Parathyroid adenoma (tissue), 2 donors: ENCODE measurements around the gene SHC1.

Source experiments
- H2AFZ ChIP-seq: fragments of 300-600 bp; sonication (generic); one replicate; pipeline ENCODE4 v1.7.0; 2017; ENCODE audit warnings: antibody characterized with exemption, mild to moderate bottlenecking
- H3K27ac ChIP-seq: fragments of 300-600 bp; sonication (generic); one replicate; pipeline ENCODE4 v1.7.0; 2017
- H3K27me3 ChIP-seq: fragments of 300-600 bp; sonication (generic); one replicate; pipeline ENCODE4 v1.7.0; 2017; ENCODE audit warnings: low read length; ENCODE audit not compliant: control insufficient read depth, insufficient read depth
- H3K36me3 ChIP-seq: fragments of 300-600 bp; sonication (generic); one replicate; pipeline ENCODE4 v1.7.0; 2017; ENCODE audit warnings: low read length; ENCODE audit not compliant: control insufficient read depth, insufficient read depth
- H3K4me1 ChIP-seq: fragments of 300-600 bp; sonication (generic); one replicate; pipeline ENCODE4 v1.7.0; 2017; ENCODE audit warnings: control low read depth
- H3K4me2 ChIP-seq: fragments of 300-600 bp; sonication (generic); one replicate; pipeline ENCODE4 v1.7.0; 2017; ENCODE audit warnings: low read length
- H3K4me3 ChIP-seq: fragments of 300-600 bp; sonication (generic); one replicate; pipeline ENCODE4 v1.7.0; 2017; ENCODE audit warnings: low read depth, low read length
- H3K79me2 ChIP-seq: fragments of 300-600 bp; sonication (generic); one replicate; pipeline ENCODE4 v1.7.0; 2017; ENCODE audit warnings: control low read depth
- H3K9ac ChIP-seq: fragments of 300-600 bp; sonication (generic); one replicate; pipeline ENCODE4 v1.7.0; 2017; ENCODE audit warnings: mild to moderate bottlenecking
- H3K9me3 ChIP-seq: fragments of 300-600 bp; sonication (generic); one replicate; pipeline ENCODE4 v1.7.0; 2017; ENCODE audit warnings: low read length; ENCODE audit not compliant: control insufficient read depth
- TF ChIP-seq, protein P1 (sequence below): fragments of 300-600 bp; sonication (generic); IDR thresholded peaks from one replicate; pipeline ENCODE4 v1.7.0; 2017; ENCODE audit warnings: antibody characterized with exemption, mild to moderate bottlenecking
- donor health status: primary hyperparathyroidism.

SHC1 gene

DNA sequence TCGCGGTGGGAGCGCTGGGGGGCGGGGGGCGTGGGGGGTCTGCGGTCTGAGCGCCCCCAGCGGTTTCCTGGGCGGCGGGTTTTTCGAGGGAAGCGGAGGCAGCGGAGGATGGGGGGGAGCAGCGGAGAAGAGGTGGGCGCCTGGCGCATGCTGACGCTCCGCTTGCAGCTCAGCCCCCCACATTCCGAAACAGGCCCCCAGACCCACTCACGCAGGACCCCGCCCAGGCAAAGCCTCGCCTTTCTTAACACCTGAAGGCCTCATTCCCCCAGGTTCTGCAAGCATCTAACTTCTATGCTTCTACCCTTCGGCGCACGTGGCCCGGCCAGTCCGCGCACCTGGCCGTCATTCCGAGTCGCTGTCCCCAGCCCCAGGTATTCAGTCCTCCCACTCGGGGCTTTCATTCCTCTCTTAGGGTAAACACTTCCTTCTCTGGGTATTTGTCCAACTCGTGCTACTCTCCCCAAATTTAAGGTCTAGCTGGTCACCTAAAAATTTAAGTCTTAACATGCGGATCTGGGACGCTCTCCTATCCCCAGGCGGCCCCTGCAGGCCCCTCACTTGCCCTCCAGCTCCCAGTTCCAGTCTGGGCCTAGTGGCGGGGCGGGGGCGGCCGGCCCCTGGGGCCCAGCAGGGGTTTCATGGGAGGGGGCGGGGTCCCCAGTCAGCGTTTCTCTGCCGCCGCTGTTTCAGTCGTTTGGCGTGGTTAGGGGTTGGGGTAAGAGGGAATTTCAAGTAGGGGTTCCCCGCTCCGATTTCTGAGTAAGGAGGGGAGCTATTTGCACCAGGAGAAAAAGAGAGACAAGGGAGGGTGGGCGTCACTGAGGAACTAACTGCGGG, 29.2 kb upstream of the SHC1 start:
- TF ChIP-seq, protein P1, sequence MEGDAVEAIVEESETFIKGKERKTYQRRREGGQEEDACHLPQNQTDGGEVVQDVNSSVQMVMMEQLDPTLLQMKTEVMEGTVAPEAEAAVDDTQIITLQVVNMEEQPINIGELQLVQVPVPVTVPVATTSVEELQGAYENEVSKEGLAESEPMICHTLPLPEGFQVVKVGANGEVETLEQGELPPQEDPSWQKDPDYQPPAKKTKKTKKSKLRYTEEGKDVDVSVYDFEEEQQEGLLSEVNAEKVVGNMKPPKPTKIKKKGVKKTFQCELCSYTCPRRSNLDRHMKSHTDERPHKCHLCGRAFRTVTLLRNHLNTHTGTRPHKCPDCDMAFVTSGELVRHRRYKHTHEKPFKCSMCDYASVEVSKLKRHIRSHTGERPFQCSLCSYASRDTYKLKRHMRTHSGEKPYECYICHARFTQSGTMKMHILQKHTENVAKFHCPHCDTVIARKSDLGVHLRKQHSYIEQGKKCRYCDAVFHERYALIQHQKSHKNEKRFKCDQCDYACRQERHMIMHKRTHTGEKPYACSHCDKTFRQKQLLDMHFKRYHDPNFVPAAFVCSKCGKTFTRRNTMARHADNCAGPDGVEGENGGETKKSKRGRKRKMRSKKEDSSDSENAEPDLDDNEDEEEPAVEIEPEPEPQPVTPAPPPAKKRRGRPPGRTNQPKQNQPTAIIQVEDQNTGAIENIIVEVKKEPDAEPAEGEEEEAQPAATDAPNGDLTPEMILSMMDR, result no peak

DNA sequence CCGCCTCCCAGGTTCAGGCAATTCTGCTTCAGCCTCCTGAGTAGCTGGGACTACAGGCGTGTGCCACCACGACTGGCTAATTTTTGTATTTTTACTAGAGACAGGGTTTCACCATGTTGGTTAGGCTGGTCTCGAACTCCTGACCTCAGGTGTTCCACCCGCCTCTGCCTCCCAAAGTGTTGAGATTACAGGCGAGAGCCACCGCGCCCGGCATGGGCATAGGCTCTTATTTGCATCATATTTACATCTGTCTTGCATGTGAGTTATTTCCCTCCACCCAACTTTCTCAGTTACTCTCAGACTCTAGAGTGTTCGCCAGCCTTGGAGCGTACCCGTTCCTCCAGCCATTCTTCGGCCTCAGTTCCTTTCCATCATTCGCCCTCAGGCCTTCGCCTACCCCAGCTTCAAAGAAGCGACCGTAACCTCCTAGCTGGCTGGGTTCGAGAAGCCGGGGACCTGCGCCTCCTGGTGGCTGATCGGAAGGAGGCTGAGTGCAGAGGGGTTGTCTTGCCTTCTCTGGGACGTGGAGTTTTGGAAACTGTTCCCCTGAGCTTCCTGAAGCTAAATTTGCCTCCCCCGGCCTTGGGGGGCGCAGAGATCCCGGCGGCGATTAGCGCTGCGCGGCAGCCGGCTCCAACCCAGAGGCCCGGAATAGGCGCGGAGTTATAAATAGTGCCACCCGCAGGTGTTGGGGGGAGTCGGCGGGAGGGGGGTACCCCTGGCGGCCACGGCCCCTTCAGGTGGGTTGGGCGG, 28.4 kb upstream of the SHC1 start:
- Histone ChIP-seq H3K36me3 (no peaks in the 10 kb centered on the region), H3K27me3 (no peaks in the 10 kb centered on the region), H3K4me3 (peak overlapping the region; percentile 60), H3K9me3 (no peaks in the 10 kb centered on the region), H3K79me2 (no peaks in the 10 kb centered on the region), H3K27ac (no peak overlapping the region), H3K9ac (no peak overlapping the region), H3K4me2 (peak overlapping the region; percentile 25), H2AFZ (peak overlapping the region; percentile 64), H3K4me1 (no peaks in the 10 kb centered on the region)
- TF ChIP-seq, protein P1, result peak; percentile 66

More for the DNA sequence above, 29.2 kb upstream of the SHC1 start:
- peak overlapping the region; percentile 60 for H3K4me3 ChIP-seq
- H3K9ac ChIP-seq, result no peak overlapping the region
- H3K9me3 ChIP-seq, result no peaks in the 10 kb centered on the region
- peak overlapping the region; percentile 78 for H3K4me2 ChIP-seq
- H3K27me3 ChIP-seq, result no peaks in the 10 kb centered on the region
- peak overlapping the region; percentile 15 for H2AFZ ChIP-seq
- H3K4me1 ChIP-seq, result peaks cover 3% of the 10 kb centered on the region
- peaks cover 2% of the 10 kb centered on the region for H3K79me2 ChIP-seq
- H3K27ac ChIP-seq, result peak overlapping the region; percentile 94
- no peaks in the 10 kb centered on the region for H3K36me3 ChIP-seq

DNA sequence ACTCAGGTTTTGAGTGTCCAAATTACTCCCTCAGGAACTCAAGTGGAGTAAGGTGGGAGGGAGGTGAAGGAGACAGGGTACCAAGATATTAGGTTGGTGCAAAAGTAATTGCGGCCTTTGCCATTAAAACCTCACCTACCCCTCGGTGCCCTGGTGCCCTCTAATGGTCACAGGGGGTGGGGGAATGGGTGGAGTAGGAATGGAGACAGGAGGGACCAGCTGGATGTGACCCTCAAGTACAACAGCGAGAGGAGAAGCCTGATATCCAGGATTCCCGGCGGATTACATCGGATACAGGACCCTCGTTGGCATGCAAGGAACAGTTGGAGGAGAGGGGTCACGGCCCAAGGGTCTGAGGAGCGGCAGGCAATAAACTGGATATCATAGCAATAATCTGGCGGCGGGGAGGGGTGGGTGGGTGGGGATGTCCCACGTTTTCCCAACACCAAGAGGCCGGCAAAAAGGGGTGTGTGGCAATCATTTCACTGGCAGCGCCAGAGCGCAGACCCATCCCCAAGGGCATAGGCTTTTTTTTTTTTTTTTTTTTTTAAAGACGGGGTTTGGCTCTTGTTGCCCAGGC, 27.7 kb upstream of the SHC1 start:
- no peaks in the 10 kb centered on the region for H3K4me1 ChIP-seq
- H3K4me2 ChIP-seq, result no peak overlapping the region
- H3K27ac ChIP-seq, result no peak overlapping the region
- TF ChIP-seq, protein P1, result no peak
- no peak overlapping the region for H3K4me3 ChIP-seq
- no peaks in the 10 kb centered on the region for H3K9me3 ChIP-seq
- no peak overlapping the region for H2AFZ ChIP-seq
- H3K36me3 ChIP-seq, result no peaks in the 10 kb centered on the region
- H3K79me2 ChIP-seq, result no peaks in the 10 kb centered on the region
- H3K27me3 ChIP-seq, result no peaks in the 10 kb centered on the region
- no peak overlapping the region for H3K9ac ChIP-seq

DNA sequence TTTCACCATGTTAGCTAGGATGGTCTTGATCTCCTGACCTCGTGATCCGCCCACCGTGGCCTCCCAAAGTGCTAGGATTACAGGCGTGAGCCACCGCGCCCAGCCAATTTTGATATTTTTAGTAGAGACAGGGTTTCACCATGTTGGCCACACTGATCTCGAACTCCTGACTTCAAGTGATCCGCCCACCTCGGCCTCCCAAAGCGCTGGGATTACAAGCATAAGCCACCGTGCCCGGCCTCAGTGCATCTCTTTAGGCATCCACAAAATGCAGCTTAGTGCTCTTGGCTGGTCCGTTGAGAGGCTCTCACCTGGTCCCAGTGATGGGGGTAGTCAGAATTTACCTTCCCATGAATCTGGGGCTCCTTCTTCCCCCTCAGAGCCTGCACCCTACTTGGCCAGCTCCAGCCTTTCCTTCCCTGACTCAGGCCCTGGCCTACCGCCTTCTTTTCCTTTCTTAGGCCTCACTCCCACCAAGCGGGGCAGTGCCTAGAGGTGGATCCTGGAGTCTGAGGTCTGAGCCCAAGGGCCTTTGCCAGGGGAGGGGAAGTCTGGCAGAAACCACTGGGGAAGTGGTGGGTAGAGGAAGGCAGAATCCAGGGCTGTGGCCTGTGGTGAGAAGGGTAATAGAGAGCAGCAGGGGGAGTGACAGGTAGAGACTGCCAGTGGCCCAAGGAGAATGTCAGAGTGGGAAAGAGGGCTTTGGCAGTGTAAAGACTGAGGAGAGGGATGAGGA, 26.6 kb upstream of the SHC1 start:
- TF ChIP-seq, protein P1, result no peak
- Histone ChIP-seq H3K9ac (no peak overlapping the region), H2AFZ (no peak overlapping the region), H3K9me3 (no peaks in the 10 kb centered on the region), H3K4me1 (no peaks in the 10 kb centered on the region), H3K36me3 (no peaks in the 10 kb centered on the region), H3K79me2 (no peaks in the 10 kb centered on the region), H3K4me2 (no peak overlapping the region), H3K27me3 (no peaks in the 10 kb centered on the region), H3K27ac (no peak overlapping the region), H3K4me3 (no peak overlapping the region)
